ENCODE data around the gene CALHM4. TPM values are rescaled to one million over a fixed set of nuclear protein-coding genes. Genes with fewer than 3 reads are reported as not detected.

Gene CALHM4
- total RNA-seq, 1 donor from 2014 or later: not detected

DNA sequence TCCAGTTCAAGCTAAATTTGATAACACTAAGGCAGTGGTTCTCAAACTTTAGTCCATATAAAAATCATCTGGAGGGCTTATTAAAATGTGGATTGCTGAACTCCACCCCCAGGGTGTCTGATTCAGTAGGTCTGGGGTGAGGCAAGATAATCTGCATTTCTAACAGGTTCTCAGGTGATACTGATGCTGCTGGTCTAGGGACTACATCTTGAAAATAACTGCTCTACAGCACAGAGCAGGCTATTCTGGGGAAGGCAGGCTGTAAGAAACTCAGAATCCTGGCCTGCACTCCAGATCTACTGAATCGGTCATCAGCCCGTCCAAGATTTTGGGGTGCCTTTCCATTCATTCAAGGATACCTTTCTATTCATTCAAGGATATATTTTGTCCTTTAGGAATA is 30.7 kb upstream of the CALHM4 start:
- peaks cover 0 to under 1% of the 10 kb centered on the region in 2 donors for H3K36me3 ChIP-seq
- no peaks in the 10 kb centered on the region for H3K27me3 ChIP-seq
- intact Hi-C loops (cut with DNase I): no loop called here
- H3K4me3 ChIP-seq: no peak overlapping the region
- no peaks in the 10 kb centered on the region for H3K4me1 ChIP-seq
- DNase-seq (ENCODE audit: low spot score in 2 of 2): no peak
- no peaks in the 10 kb centered on the region for H3K9me3 ChIP-seq
- TF ChIP-seq, protein P1, sequence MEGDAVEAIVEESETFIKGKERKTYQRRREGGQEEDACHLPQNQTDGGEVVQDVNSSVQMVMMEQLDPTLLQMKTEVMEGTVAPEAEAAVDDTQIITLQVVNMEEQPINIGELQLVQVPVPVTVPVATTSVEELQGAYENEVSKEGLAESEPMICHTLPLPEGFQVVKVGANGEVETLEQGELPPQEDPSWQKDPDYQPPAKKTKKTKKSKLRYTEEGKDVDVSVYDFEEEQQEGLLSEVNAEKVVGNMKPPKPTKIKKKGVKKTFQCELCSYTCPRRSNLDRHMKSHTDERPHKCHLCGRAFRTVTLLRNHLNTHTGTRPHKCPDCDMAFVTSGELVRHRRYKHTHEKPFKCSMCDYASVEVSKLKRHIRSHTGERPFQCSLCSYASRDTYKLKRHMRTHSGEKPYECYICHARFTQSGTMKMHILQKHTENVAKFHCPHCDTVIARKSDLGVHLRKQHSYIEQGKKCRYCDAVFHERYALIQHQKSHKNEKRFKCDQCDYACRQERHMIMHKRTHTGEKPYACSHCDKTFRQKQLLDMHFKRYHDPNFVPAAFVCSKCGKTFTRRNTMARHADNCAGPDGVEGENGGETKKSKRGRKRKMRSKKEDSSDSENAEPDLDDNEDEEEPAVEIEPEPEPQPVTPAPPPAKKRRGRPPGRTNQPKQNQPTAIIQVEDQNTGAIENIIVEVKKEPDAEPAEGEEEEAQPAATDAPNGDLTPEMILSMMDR (IDR thresholded peaks at IDR 0.05): no peak
- no peak overlapping the region for H3K27ac ChIP-seq

GRCh38 chr6:116524236-116524635 is 29.3 kb upstream of the CALHM4 start:
- Histone ChIP-seq H3K9me3 (no peaks in the 10 kb centered on the region), H3K36me3 (no peaks in the 10 kb centered on the region), H3K4me1 (peaks cover 0 to 2% of the 10 kb centered on the region in 2 donors), H3K27ac (no peak overlapping the region), H3K4me3 (no peak overlapping the region), H3K27me3 (no peaks in the 10 kb centered on the region)
- TF ChIP-seq, protein P1 (IDR thresholded peaks at IDR 0.05): no peak
- intact Hi-C loops (cut with DNase I): no loop called here
- DNase-seq (ENCODE audit: low spot score in 2 of 2): no peak

GRCh38 chr6:116528133-116528532 is 25.4 kb upstream of the CALHM4 start:
- Histone ChIP-seq H3K27ac (no peak overlapping the region), H3K4me1 (peaks cover 0 to 2% of the 10 kb centered on the region in 2 donors), H3K36me3 (no peaks in the 10 kb centered on the region), H3K27me3 (no peaks in the 10 kb centered on the region), H3K9me3 (no peaks in the 10 kb centered on the region), H3K4me3 (no peak overlapping the region)
- intact Hi-C loops (cut with DNase I): no loop called here
- TF ChIP-seq, protein P1 (IDR thresholded peaks at IDR 0.05): no peak
- DNase-seq (ENCODE audit: low spot score in 2 of 2): no peak

GRCh38 chr6:116528780-116529179 is 24.8 kb upstream of the CALHM4 start:
- no peaks in the 10 kb centered on the region for H3K27me3 ChIP-seq
- DNase-seq (ENCODE audit: low spot score in 2 of 2): no peak
- no peak overlapping the region for H3K27ac ChIP-seq
- H3K4me1 ChIP-seq: peaks cover 0 to 2% of the 10 kb centered on the region in 2 donors
- H3K4me3 ChIP-seq: no peak overlapping the region
- TF ChIP-seq, protein P1 (IDR thresholded peaks at IDR 0.05): no peak
- no peaks in the 10 kb centered on the region for H3K9me3 ChIP-seq
- intact Hi-C loops (cut with DNase I): no loop called here
- H3K36me3 ChIP-seq: no peaks in the 10 kb centered on the region

DNA sequence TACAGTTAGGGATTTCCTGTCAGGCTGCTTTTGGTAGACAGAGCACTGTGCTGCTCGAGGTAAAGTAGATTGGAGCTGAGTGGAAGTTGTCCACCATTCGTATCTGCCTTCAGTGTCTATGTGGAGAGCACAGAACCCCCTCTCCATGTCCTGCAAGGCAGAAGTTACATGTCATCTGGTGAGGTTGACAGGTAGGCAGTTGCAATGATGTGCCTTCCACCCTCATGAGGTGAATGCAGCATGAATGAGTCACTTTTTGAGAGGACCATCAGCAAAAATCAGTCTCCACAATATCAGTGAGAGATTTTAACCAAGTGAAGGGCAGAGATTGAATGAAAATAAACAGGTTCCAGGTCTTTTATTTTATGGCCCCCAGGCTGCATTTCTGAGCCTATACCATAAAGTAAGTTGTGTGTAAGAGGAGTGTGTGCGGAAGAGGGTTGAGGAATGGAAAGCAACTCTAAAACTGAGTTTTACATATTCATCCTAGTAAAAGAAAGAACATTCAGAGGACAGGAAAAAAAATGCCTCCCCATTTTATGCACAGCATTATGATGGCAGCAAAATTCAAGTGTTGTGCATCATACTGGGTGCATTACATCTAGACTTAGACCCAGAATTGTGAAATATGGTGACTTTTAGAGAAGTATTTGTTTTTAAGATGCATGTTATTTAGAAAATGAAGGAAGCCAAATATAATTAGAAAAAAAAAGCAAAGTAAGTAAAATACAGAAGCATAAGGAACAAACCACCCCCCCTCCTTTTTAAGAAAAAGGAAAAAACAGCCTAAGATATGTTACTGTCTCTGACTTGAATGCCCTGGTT is 23.9 kb upstream of the CALHM4 start:
- TF ChIP-seq, protein P1 (IDR thresholded peaks at IDR 0.05): no peak
- Histone ChIP-seq H3K9me3 (no peaks in the 10 kb centered on the region), H3K4me1 (peaks cover 0 to 2% of the 10 kb centered on the region in 2 donors), H3K4me3 (no peak overlapping the region), H3K27ac (no peak overlapping the region), H3K36me3 (no peaks in the 10 kb centered on the region), H3K27me3 (no peaks in the 10 kb centered on the region)
- DNase-seq (ENCODE audit: low spot score in 2 of 2): no peak
- intact Hi-C loops (cut with DNase I): loop anchor here (5.0 kb wide), 2 partner anchors 82 to 157 kb away; partner anchors contain the start of gene DSE

Measured in ascending aorta (tissue), 2 donors.